Mesenchymal stem cell (in vitro differentiated cells and primary cell): ENCODE data around the gene FLYWCH1. TPM values are rescaled to one million over a fixed set of nuclear protein-coding genes. Genes with fewer than 3 reads are reported as not detected.

ENCODE experiments used
- DNase-seq: peaks from one replicate; pipeline ENCODE4 v3.0.0-alpha.2; 2013
- H2AFZ ChIP-seq: one replicate; pipeline ENCODE4 v1.6.1; 2013; ENCODE audit warnings: low read depth, mild to moderate bottlenecking, control low read depth, inconsistent platforms, low read length, moderate library complexity
- H2AK5ac ChIP-seq: 2 replicates; pipeline ENCODE4 v1.6.1; 2013; ENCODE audit warnings: low read length, moderate library complexity, mild to moderate bottlenecking, inconsistent platforms; ENCODE audit not compliant: severe bottlenecking
- H2BK120ac ChIP-seq: one replicate; pipeline ENCODE4 v1.6.1; 2013; ENCODE audit warnings: low read depth, mild to moderate bottlenecking, inconsistent platforms, low read length, moderate library complexity
- H2BK12ac ChIP-seq, 2 experiments: one replicate each; pipeline ENCODE4 v1.6.1; 2013; ENCODE audit warnings: inconsistent platforms in 2 of 2, low read length in 2 of 2, mild to moderate bottlenecking in 2 of 2, moderate library complexity in 2 of 2, control low read depth in 1 of 2
- H2BK15ac ChIP-seq: one replicate; pipeline ENCODE4 v1.6.1; 2013; ENCODE audit warnings: mild to moderate bottlenecking, low read depth, inconsistent platforms; ENCODE audit not compliant: poor library complexity, severe bottlenecking
- H2BK5ac ChIP-seq: 2 replicates; pipeline ENCODE4 v1.6.1; 2013; ENCODE audit warnings: low read depth, mild to moderate bottlenecking, low read length, control low read depth, inconsistent platforms; ENCODE audit not compliant: poor library complexity, severe bottlenecking
- H3K14ac ChIP-seq, 2 experiments: one replicate each; pipeline ENCODE4 v1.6.1; 2013; ENCODE audit warnings: inconsistent platforms in 2 of 2, low read length in 2 of 2, control low read depth in 1 of 2, mild to moderate bottlenecking in 1 of 2, moderate library complexity in 1 of 2
- H3K18ac ChIP-seq, 2 experiments: one replicate each; pipeline ENCODE4 v1.6.1; 2013; ENCODE audit warnings: inconsistent platforms in 2 of 2, low read length in 2 of 2, control low read depth in 1 of 2, low read depth in 1 of 2, mild to moderate bottlenecking in 1 of 2
- H3K23ac ChIP-seq, 2 experiments: one replicate each; pipeline ENCODE4 v1.6.1; 2013; ENCODE audit warnings: inconsistent platforms in 2 of 2, low read length in 2 of 2, mild to moderate bottlenecking in 2 of 2, moderate library complexity in 2 of 2, control low read depth in 1 of 2
- H3K27ac ChIP-seq: 2 replicates; pipeline ENCODE4 v1.5.1; 2013; ENCODE audit warnings: mild to moderate bottlenecking, moderate library complexity, low read length, control low read depth, inconsistent platforms; ENCODE audit not compliant: poor library complexity, severe bottlenecking
- H3K27me3 ChIP-seq, 2 experiments: 2 replicates each; pipeline versions ENCODE4 v1.6.1 to v1.7.0; 2013; ENCODE audit warnings: low read length in 2 of 2, mild to moderate bottlenecking in 2 of 2, moderate library complexity in 2 of 2, control low read depth in 1 of 2, inconsistent platforms in 1 of 2; ENCODE audit not compliant: control insufficient read depth in 1 of 2, insufficient read depth in 1 of 2
- H3K36me3 ChIP-seq, 2 experiments: 2 replicates each; pipeline versions ENCODE4 v1.6.1 to v1.7.0; 2013; ENCODE audit warnings: low read length in 2 of 2, control low read depth in 1 of 2, inconsistent platforms in 1 of 2, low read depth in 1 of 2, mild to moderate bottlenecking in 1 of 2; ENCODE audit not compliant: insufficient read depth in 2 of 2, control insufficient read depth in 1 of 2
- H3K4ac ChIP-seq, 2 experiments: one replicate each; pipeline ENCODE4 v1.6.1; 2013; ENCODE audit warnings: inconsistent platforms in 2 of 2, low read length in 2 of 2, mild to moderate bottlenecking in 2 of 2, moderate library complexity in 2 of 2, control low read depth in 1 of 2, low read depth in 1 of 2
- H3K4me1 ChIP-seq: 2 replicates; pipeline ENCODE4 v1.6.1; 2013; ENCODE audit warnings: low read depth, low read length, control low read depth; ENCODE audit not compliant: control insufficient read depth, insufficient read depth
- H3K4me2 ChIP-seq: 2 replicates; pipeline ENCODE4 v1.6.1; 2013; ENCODE audit warnings: low read length, mild to moderate bottlenecking, inconsistent platforms; ENCODE audit not compliant: poor library complexity, severe bottlenecking
- H3K4me3 ChIP-seq, 2 experiments: 2 replicates each; pipeline versions ENCODE4 v1.5.1 to v1.7.0; 2013; ENCODE audit warnings: low read length in 2 of 2, mild to moderate bottlenecking in 2 of 2, control low read depth in 1 of 2, low read depth in 1 of 2; ENCODE audit not compliant: insufficient read depth in 1 of 2
- H3K79me1 ChIP-seq: replicated peaks from 2 replicates; pipeline ENCODE4 v1.6.1; 2013; ENCODE audit warnings: mild to moderate bottlenecking, control low read depth, low read length, inconsistent platforms; ENCODE audit not compliant: poor library complexity, severe bottlenecking
- H3K9ac ChIP-seq: 2 replicates; pipeline ENCODE4 v1.7.0; 2013; ENCODE audit warnings: mild to moderate bottlenecking, low read length, moderate library complexity
- H3K9me3 ChIP-seq: 2 replicates; pipeline ENCODE4 v1.7.0; 2013; ENCODE audit warnings: mild to moderate bottlenecking, low read length; ENCODE audit not compliant: control insufficient read depth
- H4K8ac ChIP-seq: one replicate; pipeline ENCODE4 v1.6.1; 2013; ENCODE audit warnings: inconsistent platforms, mild to moderate bottlenecking, low read length, moderate library complexity
- H4K91ac ChIP-seq: one replicate; pipeline ENCODE4 v1.6.1; 2013; ENCODE audit warnings: mild to moderate bottlenecking, low read length, inconsistent platforms
- WGBS: methylation state at CpG from one replicate; pipeline ENCODE4 v1.1.7; 2013; ENCODE audit warnings: mixed read lengths; 5-methylcytosine and 5-hydroxymethylcytosine counted together
- polyA plus RNA-seq, 2 experiments: library from polyadenylated mRNA; stranded (reverse); fragments of 200-250 nt; gene quantifications; one replicate each; pipeline ENCODE4 v1.2.3, GENCODE V29; 2013

Gene FLYWCH1
- polyA plus RNA-seq (2013, experiment 1 of 2), result 18.4 TPM
- polyA plus RNA-seq (2013, experiment 2 of 2), result 17.3 TPM

GRCh38 chr16:2911638-2912329, at the start of gene FLYWCH1:
FLYWCH1 (plus strand) TSS chr16:2911931; CDS start chr16:2929686, 17,755 bp downstream.
- no peaks in the 10 kb centered on the region for H3K9me3 ChIP-seq
- peaks cover 10 to 26% of the 10 kb centered on the region in 2 experiments for H3K36me3 ChIP-seq
- H2BK12ac ChIP-seq, result peak within 1 kb of the TSS in 1 of 2 experiments; percentile 38
- H2BK5ac ChIP-seq, result no peak within 1 kb of the TSS
- peak within 1 kb of the TSS; percentile 91 for H4K91ac ChIP-seq
- WGBS, result 1% methylated on average over 57 of the region's 85 CpGs
- peak within 1 kb of the TSS; percentile 97 for H3K9ac ChIP-seq
- peak within 1 kb of the TSS; percentile 97 for H3K4me2 ChIP-seq
- DNase-seq, result peak; percentile 96
- H2AFZ ChIP-seq, result peak within 1 kb of the TSS; percentile 97
- no peak within 1 kb of the TSS for H3K23ac ChIP-seq
- H3K14ac ChIP-seq, result peak within 1 kb of the TSS in 1 of 2 experiments; percentile 90
- H2BK120ac ChIP-seq, result peak within 1 kb of the TSS; percentile 67
- H3K79me1 ChIP-seq, result peaks cover 4% of the 10 kb centered on the region
- H4K8ac ChIP-seq, result peak within 1 kb of the TSS; percentile 98
- H3K27ac ChIP-seq, result peak within 1 kb of the TSS; percentile 39
- peak within 1 kb of the TSS; percentile 44 for H2BK15ac ChIP-seq
- H3K18ac ChIP-seq, result peak within 1 kb of the TSS; percentile 81 to 89
- H3K4me1 ChIP-seq, result peaks cover 16% of the 10 kb centered on the region
- H3K4me3 ChIP-seq, result peak within 1 kb of the TSS; percentile 93 to 100
- peak within 1 kb of the TSS; percentile 79 to 85 for H3K4ac ChIP-seq
- no peaks in the 10 kb centered on the region for H3K27me3 ChIP-seq
- peak within 1 kb of the TSS; percentile 65 for H2AK5ac ChIP-seq

GRCh38 chr16:2865651-2866050, 46.1 kb upstream of the FLYWCH1 start:
- Histone ChIP-seq H3K27me3 (peaks cover 0 to 20% of the 10 kb centered on the region in 2 experiments), H3K9ac (no peak overlapping the region), H3K4me2 (no peak overlapping the region), H3K27ac (no peak overlapping the region), H2BK120ac (no peak overlapping the region), H3K36me3 (no peaks in the 10 kb centered on the region), H2BK5ac (no peak overlapping the region), H3K4me1 (peaks cover 3% of the 10 kb centered on the region), H3K79me1 (no peaks in the 10 kb centered on the region), H3K18ac (no peak overlapping the region), H3K14ac (no peak overlapping the region), H4K91ac (no peak overlapping the region), H4K8ac (no peak overlapping the region), H2AFZ (no peak overlapping the region), H3K4me3 (no peak overlapping the region), H3K4ac (no peak overlapping the region), H2BK15ac (no peak overlapping the region), H3K9me3 (peaks cover 6% of the 10 kb centered on the region), H3K23ac (no peak overlapping the region), H2BK12ac (no peak overlapping the region), H2AK5ac (no peak overlapping the region)
- WGBS, result 63% methylated on average over 4 of the region's 4 CpGs
- no peak for DNase-seq

- no peak overlapping the region for H2BK15ac ChIP-seq
- 63% methylated on average over 3 of the region's 4 CpGs for WGBS
Measured at GRCh38 chr16:2866431-2866830, 45.3 kb upstream of the FLYWCH1 start.

GRCh38 chr16:2867661-2867986, 44.1 kb upstream of the FLYWCH1 start:
- Histone ChIP-seq H3K23ac (no peak overlapping the region), H3K4me2 (peak overlapping the region; percentile 86), H3K9me3 (no peaks in the 10 kb centered on the region), H2BK12ac (no peak overlapping the region), H3K4me3 (peak overlapping the region; percentile 75 to 80), H3K36me3 (no peaks in the 10 kb centered on the region), H2AK5ac (peak overlapping the region; percentile 88), H2BK5ac (peak overlapping the region; percentile 54), H3K27me3 (peaks cover 0 to 12% of the 10 kb centered on the region in 2 experiments), H3K27ac (peak overlapping the region; percentile 87), H3K4me1 (peaks cover 3% of the 10 kb centered on the region), H3K4ac (peak overlapping the region; percentile 86 to 95), H4K8ac (peak overlapping the region; percentile 100), H2BK15ac (peak overlapping the region; percentile 82), H4K91ac (peak overlapping the region; percentile 64), H2AFZ (peak overlapping the region; percentile 97), H3K9ac (peak overlapping the region; percentile 91), H3K14ac (no peak overlapping the region), H3K18ac (peak overlapping the region; percentile 95 to 100), H3K79me1 (no peaks in the 10 kb centered on the region), H2BK120ac (no peak overlapping the region)
- 82% methylated on average over 6 of the region's 8 CpGs for WGBS
- DNase-seq, result no peak

More at GRCh38 chr16:2866431-2866830, 45.3 kb upstream of the FLYWCH1 start:
- no peak overlapping the region for H3K27ac ChIP-seq
- no peaks in the 10 kb centered on the region for H3K79me1 ChIP-seq
- no peak for DNase-seq
- no peak overlapping the region for H2AFZ ChIP-seq
- no peak overlapping the region for H3K23ac ChIP-seq
- H3K9me3 ChIP-seq, result no peaks in the 10 kb centered on the region
- H3K4me3 ChIP-seq, result no peak overlapping the region
- no peak overlapping the region for H4K8ac ChIP-seq
- no peak overlapping the region for H2BK12ac ChIP-seq
- H2BK120ac ChIP-seq, result no peak overlapping the region
- no peaks in the 10 kb centered on the region for H3K36me3 ChIP-seq
- peaks cover 0 to 12% of the 10 kb centered on the region in 2 experiments for H3K27me3 ChIP-seq
- no peak overlapping the region for H3K4ac ChIP-seq
- H3K9ac ChIP-seq, result no peak overlapping the region
- no peak overlapping the region for H2AK5ac ChIP-seq
- H3K4me1 ChIP-seq, result peaks cover 3% of the 10 kb centered on the region
- no peak overlapping the region for H3K18ac ChIP-seq
- no peak overlapping the region for H2BK5ac ChIP-seq
- H4K91ac ChIP-seq, result no peak overlapping the region
- H3K14ac ChIP-seq, result no peak overlapping the region
- H3K4me2 ChIP-seq, result no peak overlapping the region
